ENCODE results near the gene PDLIM7. TPM values are rescaled to one million over a fixed set of nuclear protein-coding genes. Genes with fewer than 3 reads are reported as not detected.
A peak's percentile ranks its signal among the peaks of the same experiment; 100 is the strongest.

PDLIM7 gene
- polyA plus RNA-seq, 1 donor (not counting 4 experiments of a cell fraction or from before 2014, with no cell fraction given): 48.5 TPM

- TF ChIP-seq CTCF (optimal IDR thresholded peaks at IDR 0.05 in 1 of 3, IDR thresholded peaks at IDR 0.05 in 1 of 3, conservative IDR thresholded peaks at IDR 0.05 in 1 of 3; ENCODE audit: extremely low read depth in 1 of 3, insufficient read depth in 2 of 3, low read length in 3 of 3) (peak in 2 of 3 experiments; percentile 6 to 16), EZH2 (IDR thresholded peaks at IDR 0.05; ENCODE audit: low read length) (no peak)
- no peaks in the 10 kb centered on the region for H3K9me1 ChIP-seq (ENCODE audit: control insufficient read depth, extremely low read depth, insufficient read depth, low read length)
- no peaks in the 10 kb centered on the region for H3K27me3 ChIP-seq (ENCODE audit: control insufficient read depth, extremely low read depth, insufficient read depth, low read length)
- no peak overlapping the region for H2AFZ ChIP-seq (ENCODE audit: control insufficient read depth, low read length)
- H3K4me3 ChIP-seq (ENCODE audit: control insufficient read depth in 2 of 3, extremely low read depth in 1 of 3, insufficient read depth in 2 of 3, low read depth in 1 of 3, low read length in 3 of 3): no peak overlapping the region
- H3K9ac ChIP-seq (ENCODE audit: control insufficient read depth, extremely low read depth, insufficient read depth, low read length): no peak overlapping the region
- FAIRE-seq (no peak), DNase-seq (ENCODE audit: low read depth, low spot score) (no peak)
- no peak overlapping the region for H3K4me2 ChIP-seq (ENCODE audit: control insufficient read depth, extremely low read depth, insufficient read depth, low read depth, low read length)
- H3K9me3 ChIP-seq (ENCODE audit: control insufficient read depth, low read depth, low read length): no peaks in the 10 kb centered on the region
- H3K27ac ChIP-seq (ENCODE audit: control insufficient read depth, insufficient read depth, low read length): no peak overlapping the region
- dilution Hi-C loops (cut with MboI; ENCODE audit: extremely low pct_ligation_motif_present, low sequenced_read_pairs): no loop called here
- H3K4me1 ChIP-seq (ENCODE audit: control insufficient read depth, extremely low read depth, insufficient read depth, low read length): peaks cover 8% of the 10 kb centered on the region
- H3K36me3 ChIP-seq (ENCODE audit: control insufficient read depth in 2 of 2, extremely low read depth in 1 of 2, insufficient read depth in 2 of 2, low read length in 2 of 2): peaks cover 35 to 39% of the 10 kb centered on the region in 2 experiments
- peaks cover 12% of the 10 kb centered on the region for H3K79me2 ChIP-seq (ENCODE audit: control insufficient read depth, insufficient read depth, low read length)
- H4K20me1 ChIP-seq (ENCODE audit: control insufficient read depth, extremely low read depth, insufficient read depth, low read length): no peaks in the 10 kb centered on the region
Measured at GRCh38 chr5:177520916-177521513, 23.6 kb upstream of the PDLIM7 start.

GRCh38 chr5:177520271-177520670 lies 22.9 kb upstream of the PDLIM7 start:
- no peak overlapping the region for H3K27ac ChIP-seq (ENCODE audit: control insufficient read depth, insufficient read depth, low read length)
- H3K36me3 ChIP-seq (ENCODE audit: control insufficient read depth in 2 of 2, extremely low read depth in 1 of 2, insufficient read depth in 2 of 2, low read length in 2 of 2): peaks cover 34 to 37% of the 10 kb centered on the region in 2 experiments
- H3K9me1 ChIP-seq (ENCODE audit: control insufficient read depth, extremely low read depth, insufficient read depth, low read length): no peaks in the 10 kb centered on the region
- FAIRE-seq: no peak
- H4K20me1 ChIP-seq (ENCODE audit: control insufficient read depth, extremely low read depth, insufficient read depth, low read length): no peaks in the 10 kb centered on the region
- peaks cover 19% of the 10 kb centered on the region for H3K79me2 ChIP-seq (ENCODE audit: control insufficient read depth, insufficient read depth, low read length)
- no peak overlapping the region for H3K4me2 ChIP-seq (ENCODE audit: control insufficient read depth, extremely low read depth, insufficient read depth, low read depth, low read length)
- peaks cover 15% of the 10 kb centered on the region for H3K4me1 ChIP-seq (ENCODE audit: control insufficient read depth, extremely low read depth, insufficient read depth, low read length)
- H3K9ac ChIP-seq (ENCODE audit: control insufficient read depth, extremely low read depth, insufficient read depth, low read length): no peak overlapping the region
- no peaks in the 10 kb centered on the region for H3K9me3 ChIP-seq (ENCODE audit: control insufficient read depth, low read depth, low read length)
- H3K4me3 ChIP-seq (ENCODE audit: control insufficient read depth in 2 of 3, extremely low read depth in 1 of 3, insufficient read depth in 2 of 3, low read depth in 1 of 3, low read length in 3 of 3): no peak overlapping the region
- no peak for DNase-seq (ENCODE audit: low read depth, low spot score)
- TF ChIP-seq CTCF (optimal IDR thresholded peaks at IDR 0.05 in 1 of 3, IDR thresholded peaks at IDR 0.05 in 1 of 3, conservative IDR thresholded peaks at IDR 0.05 in 1 of 3; ENCODE audit: extremely low read depth in 1 of 3, insufficient read depth in 2 of 3, low read length in 3 of 3) (no peak), EZH2 (IDR thresholded peaks at IDR 0.05; ENCODE audit: low read length) (no peak)
- dilution Hi-C loops (cut with MboI; ENCODE audit: extremely low pct_ligation_motif_present, low sequenced_read_pairs): no loop called here
- no peaks in the 10 kb centered on the region for H3K27me3 ChIP-seq (ENCODE audit: control insufficient read depth, extremely low read depth, insufficient read depth, low read length)
- no peak overlapping the region for H2AFZ ChIP-seq (ENCODE audit: control insufficient read depth, low read length)
